DND-41 (cell line): Measurements from ENCODE around the gene PEPD.

Source experiments
- ATAC-seq: fragments of 200-7000 bp; cut with Tn5 transposase; 3 replicates; pipeline ENCODE4 v1.9.1; 2021; ENCODE audit warnings: low read depth; ENCODE audit not compliant: insufficient read depth
- DNase-seq: peaks from one replicate; pipeline ENCODE4 v3.0.0-alpha.2; 2020
- H2AFZ ChIP-seq: 2 replicates; pipeline ENCODE4 v1.6.0; 2012; ENCODE audit warnings: low read depth, low read length
- H3K27ac ChIP-seq: 2 replicates; pipeline ENCODE4 v1.5.1; 2012; ENCODE audit warnings: low read length, inconsistent platforms
- H3K27me3 ChIP-seq: fragments of 200-600 bp; sonication (generic); 2 replicates; pipeline ENCODE4 v1.6.0; 2012; ENCODE audit warnings: low read length, mild to moderate bottlenecking, inconsistent platforms; ENCODE audit not compliant: insufficient read depth, poor library complexity
- H3K36me3 ChIP-seq: 2 replicates; pipeline ENCODE4 v1.5.1; 2012; ENCODE audit warnings: low read length, inconsistent platforms; ENCODE audit not compliant: insufficient read depth
- H3K4me1 ChIP-seq: 2 replicates; pipeline ENCODE4 v1.5.1; 2012; ENCODE audit warnings: mild to moderate bottlenecking, low read length; ENCODE audit not compliant: insufficient read depth
- H3K4me2 ChIP-seq: 2 replicates; pipeline ENCODE4 v1.6.0; 2012; ENCODE audit warnings: mild to moderate bottlenecking, moderate library complexity, low read length, inconsistent platforms; ENCODE audit not compliant: insufficient read depth
- H3K4me3 ChIP-seq, 2 experiments: fragments of 200-600 bp in 1 of 2; shearing (Covaris generic) in 1 of 2; 2 replicates each; pipeline ENCODE4 v1.5.1; 2012 to 2016; ENCODE audit warnings: inconsistent platforms in 2 of 2, low read length in 2 of 2, mild to moderate bottlenecking in 2 of 2, low read depth in 1 of 2, moderate library complexity in 1 of 2
- H3K79me2 ChIP-seq: 2 replicates; pipeline ENCODE4 v1.6.0; 2012; ENCODE audit warnings: low read length, inconsistent platforms; ENCODE audit not compliant: insufficient read depth
- H3K9ac ChIP-seq: 2 replicates; pipeline ENCODE4 v1.6.0; 2012; ENCODE audit warnings: low read depth, mild to moderate bottlenecking, inconsistent platforms, low read length, moderate library complexity
- H3K9me3 ChIP-seq: 2 replicates; pipeline ENCODE4 v1.5.1; 2012; ENCODE audit warnings: low read length, moderate library complexity, mild to moderate bottlenecking, inconsistent platforms; ENCODE audit not compliant: insufficient read depth, severe bottlenecking
- H4K20me1 ChIP-seq: 2 replicates; pipeline ENCODE4 v1.6.0; 2012; ENCODE audit warnings: low read length; ENCODE audit not compliant: insufficient read depth
- CTCF ChIP-seq: IDR thresholded peaks from 2 replicates; pipeline ENCODE4 v1.5.1; 2012; ENCODE audit warnings: borderline replicate concordance, low read length, moderate library complexity, mild to moderate bottlenecking; ENCODE audit not compliant: poor library complexity, severe bottlenecking; ENCODE audit errors: extremely low read depth
- EZH2 ChIP-seq: IDR thresholded peaks from 3 replicates; pipeline ENCODE4 v1.6.1; 2012; ENCODE audit warnings: borderline replicate concordance, low read depth, mild to moderate bottlenecking, moderate library complexity, low read length, inconsistent platforms; ENCODE audit not compliant: severe bottlenecking

PEPD gene

GRCh38 chr19:33445442-33446329 is 75.9 kb downstream of the PEPD start:
- no peak for TF ChIP-seq CTCF
- TF ChIP-seq EZH2 = no peak
- Histone ChIP-seq H2AFZ (no peak overlapping the region), H3K4me1 (no peaks in the 10 kb centered on the region), H3K9ac (no peak overlapping the region), H3K9me3 (no peaks in the 10 kb centered on the region), H3K4me3 (no peak overlapping the region), H3K36me3 (0 out of 2 replicates have a peak, but pooled peaks cover 2% of the 10 kb centered on the region), H3K79me2 (no peaks in the 10 kb centered on the region), H3K27ac (no peak overlapping the region), H4K20me1 (peaks cover 4% of the 10 kb centered on the region; the same call in 1 of the 2 replicates), H3K27me3 (no peaks in the 10 kb centered on the region), H3K4me2 (no peak overlapping the region)
- ATAC-seq (no peak), DNase-seq (no peak)

DNA sequence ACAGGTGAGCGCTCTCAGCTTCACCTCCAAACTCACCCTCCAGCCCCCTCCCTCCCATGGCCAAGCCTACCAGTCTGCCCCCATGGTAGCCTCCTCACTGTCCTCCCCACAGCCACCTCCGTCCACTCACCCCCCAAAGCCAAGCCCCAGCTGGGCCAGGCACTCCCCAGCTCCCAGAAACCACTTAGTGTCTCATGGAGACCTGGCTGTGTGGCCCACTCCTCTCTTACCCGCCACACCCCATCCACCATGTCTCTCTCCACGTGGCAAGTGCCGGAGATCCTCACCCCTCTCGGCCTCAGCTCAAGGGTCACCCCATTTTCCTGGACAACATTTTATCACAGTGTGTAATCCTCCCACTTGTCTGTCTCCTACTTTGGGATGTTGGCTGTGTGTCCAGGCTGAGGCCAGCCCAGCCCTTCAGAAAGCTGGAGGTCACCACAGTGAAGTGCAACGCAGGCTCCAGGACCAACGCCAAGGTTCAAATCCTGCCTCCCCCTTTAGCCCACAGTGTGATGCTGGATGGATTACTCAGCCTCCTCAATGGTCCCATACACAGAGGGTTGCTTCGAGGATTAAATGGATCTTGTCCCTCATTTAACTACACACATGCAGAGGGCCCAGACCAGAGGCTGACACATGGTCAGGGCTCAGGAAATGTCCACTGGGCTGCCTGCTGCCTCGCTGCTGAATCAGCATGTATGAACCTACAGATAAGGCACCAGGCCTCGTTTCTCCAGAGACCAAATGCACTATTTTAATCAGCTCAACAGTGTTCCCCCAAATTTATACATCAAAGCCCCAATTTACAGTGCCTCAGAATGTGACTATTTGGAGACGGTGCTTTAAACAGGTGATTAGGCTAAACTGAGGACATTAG is 76.8 kb downstream of the PEPD start:
- Histone ChIP-seq H3K27ac (no peak overlapping the region), H4K20me1 (peaks cover 4% of the 10 kb centered on the region; the same call in 1 of the 2 replicates), H3K4me3 (no peak overlapping the region), H3K9ac (no peak overlapping the region), H3K4me2 (no peak overlapping the region), H3K27me3 (no peaks in the 10 kb centered on the region), H2AFZ (no peak overlapping the region), H3K36me3 (0 out of 2 replicates have a peak, but pooled peaks cover 2% of the 10 kb centered on the region), H3K4me1 (no peaks in the 10 kb centered on the region), H3K9me3 (no peaks in the 10 kb centered on the region), H3K79me2 (no peaks in the 10 kb centered on the region)
- DNase-seq (no peak), ATAC-seq (no peak)
- TF ChIP-seq EZH2 (no peak), CTCF (no peak)

DNA sequence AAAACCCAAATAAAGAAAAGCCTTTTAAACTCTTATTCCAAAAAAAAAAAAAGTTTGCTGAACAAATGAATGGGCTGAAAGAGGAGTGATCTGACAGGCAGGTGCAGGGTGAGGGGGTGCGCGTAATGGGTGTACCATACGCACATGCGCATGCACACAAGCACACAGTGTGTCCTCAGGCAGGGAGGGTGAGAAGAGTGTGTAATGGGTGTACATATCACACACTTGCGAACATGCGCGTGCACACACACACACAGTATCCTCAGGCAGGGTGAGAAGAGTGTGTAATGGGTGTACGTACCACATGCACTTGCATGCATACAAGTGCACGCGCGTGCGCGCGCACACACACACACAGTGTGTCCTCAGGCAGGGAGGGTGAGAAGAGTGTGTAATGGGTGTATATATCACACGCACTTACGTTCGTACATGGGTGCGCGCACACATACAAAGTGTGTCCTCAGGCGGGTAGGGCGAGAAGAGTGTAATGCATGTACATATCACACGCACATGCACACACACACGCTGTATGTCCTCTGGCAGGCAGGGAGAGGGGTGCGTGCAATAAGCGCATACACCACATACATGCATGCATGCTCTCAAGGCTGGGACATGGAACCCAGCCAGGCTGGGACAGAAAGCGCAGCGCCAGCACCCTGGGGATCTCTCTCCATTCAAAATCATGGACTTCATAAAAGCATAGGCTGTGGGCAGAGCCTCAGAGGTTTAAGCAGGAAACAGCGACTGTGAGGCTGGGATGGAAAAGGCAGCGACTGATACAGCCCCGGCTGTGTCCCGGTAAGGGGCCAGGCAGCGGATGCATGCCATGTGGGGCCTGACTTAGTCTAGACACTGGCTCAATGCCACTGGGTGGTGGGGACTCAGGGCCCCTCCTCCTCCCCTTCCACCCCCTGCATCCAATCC is 77.7 kb downstream of the PEPD start:
- H3K79me2 ChIP-seq = no peaks in the 10 kb centered on the region
- no peak overlapping the region for H3K4me2 ChIP-seq
- H3K4me1 ChIP-seq = no peaks in the 10 kb centered on the region
- no peak overlapping the region for H3K4me3 ChIP-seq
- no peak overlapping the region for H3K9ac ChIP-seq
- H3K36me3 ChIP-seq = 0 out of 2 replicates have a peak, but pooled peaks cover 2% of the 10 kb centered on the region
- no peak for TF ChIP-seq CTCF
- no peak for TF ChIP-seq EZH2
- no peaks in the 10 kb centered on the region for H3K9me3 ChIP-seq
- ATAC-seq (no peak), DNase-seq (no peak)
- H2AFZ ChIP-seq = no peak overlapping the region
- peaks cover 3% of the 10 kb centered on the region; the same call in 1 of the 2 replicates for H4K20me1 ChIP-seq
- no peak overlapping the region for H3K27ac ChIP-seq
- H3K27me3 ChIP-seq = no peaks in the 10 kb centered on the region
